Measurements from ENCODE around the gene PLOD3. TPM values are rescaled to one million over a fixed set of nuclear protein-coding genes. Genes with fewer than 3 reads are reported as not detected.

PLOD3 gene
- total RNA-seq, 1 experiment from 2014 or later: 74.5 TPM

DNA sequence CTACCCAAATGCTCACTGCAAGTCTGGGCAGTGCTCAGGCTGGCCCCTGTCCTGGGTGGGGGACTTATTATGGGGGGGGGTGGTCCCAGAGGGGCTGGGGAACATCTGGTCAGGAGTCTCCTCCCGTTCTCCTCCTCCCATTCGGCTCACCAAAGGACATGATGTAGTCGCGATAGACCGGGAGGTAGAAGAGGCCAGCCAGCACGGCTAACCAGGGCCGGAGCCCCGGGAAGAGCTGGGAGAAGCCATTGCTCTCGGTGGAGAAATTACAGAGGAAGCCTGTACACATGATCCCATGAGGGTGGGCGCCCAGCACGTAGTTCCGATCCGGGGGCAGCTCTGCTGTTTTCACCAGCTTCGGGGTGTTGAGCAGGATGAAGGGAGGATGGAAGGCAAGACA, 18.9 kb downstream of the PLOD3 start:
- H3K4ac ChIP-seq (ENCODE audit: low read depth, low read length): no peak overlapping the region
- WGBS (ENCODE audit: extremely low coverage, insufficient read length, low lambda C conversion rate): no CpG with 5 or more reads among the region's 14 CpGs
- H3K23ac ChIP-seq (ENCODE audit: insufficient read length, low read depth, low read length): no peak overlapping the region
- H3K56ac ChIP-seq (ENCODE audit: insufficient read length, low read depth, low read length): no peak overlapping the region
- Mint-ChIP-seq H3K27ac (peak overlapping the region in 1 of 3 experiments; percentile 13; a peak in 1 of 7 replicates), H3K27me3 (ENCODE audit: low read depth) (peaks cover 12% of the 10 kb centered on the region), H3K4me3 (no peak overlapping the region), H3K4me1 (peaks cover 14 to 19% of the 10 kb centered on the region in 2 experiments), H3K36me3 (ENCODE audit: insufficient read depth in 1 of 3, low read depth in 3 of 3) (no peaks in the 10 kb centered on the region), H3K9me3 (no peaks in the 10 kb centered on the region)
- H3K14ac ChIP-seq (ENCODE audit: insufficient read depth, low read length): no peak overlapping the region
- DNase-seq: no peak
- H3K27me3 ChIP-seq (ENCODE audit: insufficient read depth, low read length): no peaks in the 10 kb centered on the region
- no peaks in the 10 kb centered on the region for H3K9me3 ChIP-seq (ENCODE audit: control insufficient read depth, low read depth, low read length)
- no peak overlapping the region for H2AK5ac ChIP-seq (ENCODE audit: insufficient read length, low read length)
- no peak overlapping the region for H2BK12ac ChIP-seq (ENCODE audit: insufficient read length, low read depth, low read length)
- H2BK15ac ChIP-seq (ENCODE audit: low read depth, low read length): no peak overlapping the region
- TF ChIP-seq, protein P1, sequence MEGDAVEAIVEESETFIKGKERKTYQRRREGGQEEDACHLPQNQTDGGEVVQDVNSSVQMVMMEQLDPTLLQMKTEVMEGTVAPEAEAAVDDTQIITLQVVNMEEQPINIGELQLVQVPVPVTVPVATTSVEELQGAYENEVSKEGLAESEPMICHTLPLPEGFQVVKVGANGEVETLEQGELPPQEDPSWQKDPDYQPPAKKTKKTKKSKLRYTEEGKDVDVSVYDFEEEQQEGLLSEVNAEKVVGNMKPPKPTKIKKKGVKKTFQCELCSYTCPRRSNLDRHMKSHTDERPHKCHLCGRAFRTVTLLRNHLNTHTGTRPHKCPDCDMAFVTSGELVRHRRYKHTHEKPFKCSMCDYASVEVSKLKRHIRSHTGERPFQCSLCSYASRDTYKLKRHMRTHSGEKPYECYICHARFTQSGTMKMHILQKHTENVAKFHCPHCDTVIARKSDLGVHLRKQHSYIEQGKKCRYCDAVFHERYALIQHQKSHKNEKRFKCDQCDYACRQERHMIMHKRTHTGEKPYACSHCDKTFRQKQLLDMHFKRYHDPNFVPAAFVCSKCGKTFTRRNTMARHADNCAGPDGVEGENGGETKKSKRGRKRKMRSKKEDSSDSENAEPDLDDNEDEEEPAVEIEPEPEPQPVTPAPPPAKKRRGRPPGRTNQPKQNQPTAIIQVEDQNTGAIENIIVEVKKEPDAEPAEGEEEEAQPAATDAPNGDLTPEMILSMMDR (conservative IDR thresholded peaks at IDR 0.05): no peak
- peaks cover 3% of the 10 kb centered on the region for H3K23me2 ChIP-seq (ENCODE audit: insufficient read length, low read depth, low read length, poor library complexity, severe bottlenecking)
- no peak overlapping the region for H3K4me2 ChIP-seq (ENCODE audit: insufficient read depth, insufficient read length, low read length)
- H3K27ac ChIP-seq (ENCODE audit: insufficient read length, low read depth, low read length): no peak overlapping the region
- H4K8ac ChIP-seq (replicated peaks; ENCODE audit: insufficient read length, low read depth, low read length): no peak overlapping the region
- no peak overlapping the region for H4K5ac ChIP-seq (ENCODE audit: insufficient read length, low read depth, low read length)
- H3T11ph ChIP-seq (ENCODE audit: low read length): no peak overlapping the region
- no peak overlapping the region for H2BK5ac ChIP-seq (ENCODE audit: insufficient read length, low read length)
- H3K4me1 ChIP-seq (ENCODE audit: insufficient read depth, low read length): no peaks in the 10 kb centered on the region; the same call in 1 of the 2 replicates
- no peak overlapping the region for H4K91ac ChIP-seq (ENCODE audit: insufficient read length, low read depth, low read length)
- no peaks in the 10 kb centered on the region for H4K20me1 ChIP-seq (ENCODE audit: control insufficient read depth, insufficient read depth, insufficient read length)
- no peak overlapping the region for H2AFZ ChIP-seq (ENCODE audit: low read length)
- no peak overlapping the region for H3K9ac ChIP-seq (ENCODE audit: extremely low read depth, insufficient read length, low read length)
- no peaks in the 10 kb centered on the region for H3K79me1 ChIP-seq (ENCODE audit: insufficient read depth, low read depth, low read length, poor library complexity, severe bottlenecking)
- no peaks in the 10 kb centered on the region for H3K79me2 ChIP-seq (ENCODE audit: insufficient read depth, low read length)
- no peak overlapping the region for H2BK20ac ChIP-seq (ENCODE audit: low read depth, low read length, poor library complexity, severe bottlenecking)
- H2BK120ac ChIP-seq (ENCODE audit: low read depth, low read length, poor library complexity, severe bottlenecking): no peak overlapping the region
- H3K18ac ChIP-seq (ENCODE audit: insufficient read length, low read depth, low read length): no peak overlapping the region

Measured in H9 (cell line).